Heart left ventricle (tissue), 13 donors: ENCODE measurements around the gene PRKX.
"Not testable (repeated sequence)": the region's sequence is repeated elsewhere in the genome, so short reads cannot be mapped to it uniquely, and the experiment has no call there.

Source experiments
- POLR2A ChIP-seq, 2 donors: fragments of 450-650 bp; IDR thresholded peaks; one replicate each; pipeline ENCODE4 v1.6.1; 2017; ENCODE audit warnings: antibody characterized with exemption in 2 of 2, mild to moderate bottlenecking in 2 of 2, moderate library complexity in 2 of 2
- TF ChIP-seq, protein P1 (sequence below), 12 donors: fragments of 200-600 bp; sonication (generic) in 4 of 12; IDR thresholded peaks; one replicate each; pipeline versions ENCODE4 v1.5.0 to v1.8.0; 2018 to 2022; ENCODE audit warnings: antibody characterized with exemption in 12 of 12, mild to moderate bottlenecking in 5 of 12
- donor health status: ischemic (EF 13 %, LVEDD 7.1; RV severe dilation, severe dysfunction).
- donor health status: DM: no; HTN: yes; CAD: no.
- donor health status: DM: no; HTN: no; CAD: no.
- donor health status: ischemic (EF 25% LVEDD 6.9; RV normal size, moderate dysfunction).
- donor health status: ischemic (EF 25% LVEDD 5.7; RV mildly dilated, moderate dysfunction).
- donor health status: ischemic (EF 35%, LVEDD 5.7; RV mildly dilated, moderate dysfunction).
- donor health status: nonischemic (EF 11% LVEDD 7.7; RV severe dilation, severe dysfunction).
- donor health status: DM: yes; HTN: yes; CAD: no.
- donor health status: PGD.
- donor health status: ischemic (EF 29% LVEDD 5.4; RV normal size, mild dysfunction).
- donor health status: nonischemic (EF 23%, LVEDD 6.1; RV moderate dilation, normal function).

DNA sequence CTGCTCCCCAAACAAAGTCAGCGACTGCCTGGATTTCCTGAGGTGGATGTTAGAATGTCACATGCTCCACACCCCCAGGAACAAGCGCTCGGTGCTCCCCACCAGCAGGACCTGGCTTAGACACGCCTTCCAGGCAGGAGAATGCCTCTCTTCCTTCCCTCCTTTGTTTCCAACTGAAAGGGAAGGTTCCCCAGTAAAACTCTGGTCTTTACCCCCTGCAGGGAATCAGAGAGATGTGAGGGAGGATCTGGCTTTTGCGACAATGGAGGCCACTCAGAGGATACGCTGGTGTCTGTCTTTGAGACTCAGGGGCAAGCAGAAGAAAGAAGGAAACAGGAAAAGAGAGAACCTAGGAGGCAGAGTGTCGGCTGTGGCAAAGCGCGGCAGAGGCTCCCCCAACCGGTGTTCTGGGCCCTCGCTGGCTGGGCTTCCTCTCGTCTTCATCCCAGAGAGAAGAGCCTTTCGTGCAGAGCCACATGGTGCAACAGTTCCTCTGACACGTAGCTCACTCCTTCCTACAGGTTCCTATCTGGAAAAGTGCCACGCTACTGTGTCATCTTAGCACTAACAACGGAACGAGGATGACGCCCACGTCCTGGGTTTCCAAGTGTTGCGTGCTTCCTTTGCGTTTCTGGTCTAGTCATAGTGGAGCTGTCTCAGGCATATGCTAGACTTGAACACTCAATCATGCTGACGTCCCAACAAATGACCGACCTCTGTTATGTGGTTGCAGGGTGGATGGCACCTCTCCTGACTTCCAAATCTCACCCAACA lies 73.4 kb downstream of the PRKX start:
- TF ChIP-seq POLR2A (IDR thresholded peaks at IDR 0.05), result not testable (repeated sequence)
- TF ChIP-seq, protein P1, sequence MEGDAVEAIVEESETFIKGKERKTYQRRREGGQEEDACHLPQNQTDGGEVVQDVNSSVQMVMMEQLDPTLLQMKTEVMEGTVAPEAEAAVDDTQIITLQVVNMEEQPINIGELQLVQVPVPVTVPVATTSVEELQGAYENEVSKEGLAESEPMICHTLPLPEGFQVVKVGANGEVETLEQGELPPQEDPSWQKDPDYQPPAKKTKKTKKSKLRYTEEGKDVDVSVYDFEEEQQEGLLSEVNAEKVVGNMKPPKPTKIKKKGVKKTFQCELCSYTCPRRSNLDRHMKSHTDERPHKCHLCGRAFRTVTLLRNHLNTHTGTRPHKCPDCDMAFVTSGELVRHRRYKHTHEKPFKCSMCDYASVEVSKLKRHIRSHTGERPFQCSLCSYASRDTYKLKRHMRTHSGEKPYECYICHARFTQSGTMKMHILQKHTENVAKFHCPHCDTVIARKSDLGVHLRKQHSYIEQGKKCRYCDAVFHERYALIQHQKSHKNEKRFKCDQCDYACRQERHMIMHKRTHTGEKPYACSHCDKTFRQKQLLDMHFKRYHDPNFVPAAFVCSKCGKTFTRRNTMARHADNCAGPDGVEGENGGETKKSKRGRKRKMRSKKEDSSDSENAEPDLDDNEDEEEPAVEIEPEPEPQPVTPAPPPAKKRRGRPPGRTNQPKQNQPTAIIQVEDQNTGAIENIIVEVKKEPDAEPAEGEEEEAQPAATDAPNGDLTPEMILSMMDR (IDR thresholded peaks at IDR 0.05), result not testable (repeated sequence)
